GM12878 (cell line): ENCODE results near the gene VSIG10L2. TPM values are rescaled to one million over a fixed set of nuclear protein-coding genes. Genes with fewer than 3 reads are reported as not detected.

Experiments
- ATAC-seq: fragments of 200-7000 bp; cut with Tn5 transposase; 3 replicates; pipeline ENCODE4 v1.9.1; 2020; ENCODE audit warnings: mild to moderate bottlenecking, moderate library complexity
- BruUV-seq: library from RNA; stranded (reverse); fragments of 400-500 nt; replicated peaks from 2 replicates; lab custom pipeline; 2021; lab: Mats Ljungman, UMichigan
- CTCF ChIA-PET: fragments of 300-600 bp; sonication (Branson Sonifier 250); formaldehyde crosslinking; extraction: SDS; loops from one replicate; lab custom pipeline; 2021; ENCODE audit warnings: inconsistent platforms; lab: Yijun Ruan, JAX
- POLR2A ChIA-PET: fragments of 350-600 bp; formaldehyde crosslinking; extraction: SDS; loops from one replicate; lab custom pipeline; 2021; ENCODE audit warnings: inconsistent platforms; lab: Charles Lee
- RAD21 ChIA-PET: fragments of 300-600 bp; sonication (Branson Sonifier 250); formaldehyde crosslinking; loops from one replicate; lab custom pipeline; 2023; ENCODE audit warnings: antibody characterized with exemption; ENCODE audit not compliant: unreplicated experiment; lab: Charles Lee
- SMC1A ChIA-PET: fragments of 300-600 bp; sonication (Branson Sonifier 250); formaldehyde crosslinking; loops from one replicate; lab custom pipeline; 2023; ENCODE audit not compliant: unreplicated experiment, uncharacterized antibody; lab: Charles Lee
- DNase-seq: peaks from one replicate; pipeline ENCODE4 v3.0.0-alpha.2; 2011; ENCODE audit warnings: low read depth, low spot score
- FAIRE-seq: peaks from 3 replicates; lab custom pipeline; 2011; peaks lifted over from hg19 to GRCh38; lab: Jason Lieb, UNC
- H2AFZ ChIP-seq: 2 replicates; pipeline ENCODE4 v1.6.0; 2011; ENCODE audit warnings: low read depth, low read length, control low read depth; ENCODE audit not compliant: control insufficient read depth
- H3K27ac ChIP-seq: 2 replicates; pipeline ENCODE4 v1.5.1; 2011; ENCODE audit warnings: control low read depth; ENCODE audit not compliant: control insufficient read depth, insufficient read depth
- H3K27me3 ChIP-seq, 2 experiments: replicated peaks in 1 of 2; 2 replicates each; pipeline versions ENCODE4 v1.6.0 to v1.6.1; 2011; ENCODE audit warnings: low read length in 1 of 2; ENCODE audit not compliant: control insufficient read depth in 2 of 2, insufficient read depth in 2 of 2
- H3K36me3 ChIP-seq, 2 experiments: 2 replicates each; pipeline ENCODE4 v1.5.1; 2011; ENCODE audit warnings: low read length in 1 of 2; ENCODE audit not compliant: control insufficient read depth in 2 of 2, insufficient read depth in 2 of 2
- H3K4me1 ChIP-seq: 2 replicates; pipeline ENCODE4 v1.6.1; 2011; ENCODE audit warnings: mild to moderate bottlenecking, low read length, moderate library complexity, mixed read lengths; ENCODE audit not compliant: control insufficient read depth, insufficient read depth
- H3K4me2 ChIP-seq: 2 replicates; pipeline ENCODE4 v1.6.0; 2011; ENCODE audit warnings: control low read depth; ENCODE audit not compliant: control insufficient read depth, insufficient read depth
- H3K4me3 ChIP-seq: fragments of 200-600 bp; sonication (generic); 2 replicates; pipeline ENCODE4 v1.5.1; 2016
- H3K79me2 ChIP-seq: 2 replicates; pipeline ENCODE4 v1.6.0; 2011; ENCODE audit warnings: low read length; ENCODE audit not compliant: control insufficient read depth, insufficient read depth
- H3K9ac ChIP-seq: 2 replicates; pipeline ENCODE4 v1.8.0; 2011; ENCODE audit warnings: low read length, control low read depth, mixed read lengths; ENCODE audit not compliant: control insufficient read depth, insufficient read depth
- H3K9me3 ChIP-seq: replicated peaks from 3 replicates; pipeline ENCODE4 v1.5.1; 2011; ENCODE audit warnings: mild to moderate bottlenecking, low read length; ENCODE audit not compliant: control insufficient read depth, insufficient read depth
- H4K20me1 ChIP-seq: 2 replicates; pipeline ENCODE4 v1.6.0; 2011; ENCODE audit not compliant: control insufficient read depth, insufficient read depth
- BRCA1 ChIP-seq: IDR thresholded peaks from 2 replicates; pipeline ENCODE4 v1.6.1; 2011; ENCODE audit warnings: low read depth, low read length, improper control_type of control experiment
- CBFB ChIP-seq: IDR thresholded peaks from 2 replicates; pipeline ENCODE4 v1.6.1; 2016; ENCODE audit warnings: antibody characterized with exemption, low read depth
- EZH2 ChIP-seq: IDR thresholded peaks from 2 replicates; pipeline ENCODE4 v1.6.1; 2012; ENCODE audit warnings: low read depth, mild to moderate bottlenecking, control low read depth, inconsistent platforms, low read length, borderline replicate concordance; ENCODE audit not compliant: control insufficient read depth
- GABPA ChIP-seq: IDR thresholded peaks from 2 replicates; pipeline ENCODE4 v1.6.1; 2014; ENCODE audit warnings: antibody characterized with exemption, low read depth, mild to moderate bottlenecking, inconsistent platforms
- HDGF ChIP-seq: fragments of 450-650 bp; IDR thresholded peaks from 2 replicates; pipeline ENCODE4 v1.6.1; 2016; ENCODE audit warnings: antibody characterized with exemption
- MYC ChIP-seq: IDR thresholded peaks from 2 replicates; pipeline ENCODE4 v1.6.1; 2011; ENCODE audit warnings: mild to moderate bottlenecking, low read length, moderate library complexity, inconsistent platforms; ENCODE audit not compliant: insufficient read depth, insufficient replicate concordance, insufficient read length, severe bottlenecking
- NBN ChIP-seq: fragments of 450-650 bp; IDR thresholded peaks from 2 replicates; pipeline ENCODE4 v1.6.1; 2016
- NRF1 ChIP-seq: conservative IDR thresholded peaks from 2 replicates; pipeline ENCODE4 v1.6.1; 2011; ENCODE audit warnings: mild to moderate bottlenecking, low read depth, low read length, improper control_type of control experiment
- PAX5 ChIP-seq: IDR thresholded peaks from 2 replicates; pipeline ENCODE4 v1.6.1; 2011; ENCODE audit warnings: low read depth, low read length, borderline replicate concordance
- RAD51 ChIP-seq: fragments of 450-650 bp; IDR thresholded peaks from 2 replicates; pipeline ENCODE4 v1.6.1; 2016; ENCODE audit warnings: moderate library complexity, mild to moderate bottlenecking, inconsistent platforms
- RB1 ChIP-seq: fragments of 450-650 bp; formaldehyde crosslinking; IDR thresholded peaks from 2 replicates; pipeline ENCODE4 v1.6.1; 2017; ENCODE audit warnings: mild to moderate bottlenecking, borderline replicate concordance
- ZNF24 ChIP-seq: fragments of 450-650 bp; IDR thresholded peaks from 2 replicates; pipeline ENCODE4 v1.6.1; 2017; ENCODE audit warnings: antibody characterized with exemption, mild to moderate bottlenecking
- WGBS: methylation state at CpG from one replicate; pipeline ENCODE4 v1.1.6; 2016; ENCODE audit warnings: low lambda C conversion rate; ENCODE audit not compliant: insufficient replicate concordance, insufficient coverage; ENCODE audit errors: missing lambda C conversion rate; 5-methylcytosine and 5-hydroxymethylcytosine counted together
- in situ Hi-C: fragments of 300-500 bp; cut with MboI; formaldehyde crosslinking; loops from 9 replicates; pipeline ENCODE4 v1.14.3; 2018; ENCODE audit warnings: mixed read lengths
- intact Hi-C: fragments of 100-400 bp; cut with micrococcal nuclease; formaldehyde crosslinking; loops from one replicate; pipeline ENCODE4 v1.14.2; 2022; ENCODE audit not compliant: unreplicated experiment
- polyA plus RNA-seq, 11 experiments: library from polyadenylated mRNA; depleted of rRNA in 4 of 11; unstranded in 6 of 11; stranded (reverse) in 5 of 11; fragments of >200 nt; fragmentation: Nextera tagmentation in 4 of 11; fragmentation: Illumina TruSeq in 1 of 11; extraction: Ambion mirVana in 4 of 11; extraction: Trizol in 1 of 11; gene quantifications; 1 replicate in 1 of 11; 2 replicates in 10 of 11; pipeline versions ENCODE4 v1.2.1 to v1.2.3, GENCODE V29; 2011 to 2016; ENCODE audit warnings: inconsistent platforms in 2 of 11, missing spikeins in 2 of 11, low read depth in 1 of 11
- total RNA-seq, 4 experiments: library from RNA; depleted of rRNA in 3 of 4; stranded (reverse); fragments of >200 nt in 3 of 4; fragmentation: Illumina TruSeq in 1 of 4; extraction: Trizol in 1 of 4; gene quantifications; 2 replicates each; pipeline versions ENCODE4 v1.2.1 to v1.2.3, GENCODE V29; 2013 to 2021
- TF ChIP-seq, protein P1 (sequence below): fragments of 450-650 bp; IDR thresholded peaks from 2 replicates; pipeline ENCODE4 v1.6.1; 2017; ENCODE audit warnings: mild to moderate bottlenecking, moderate library complexity

The VSIG10L2 gene
- total and polyA plus RNA-seq, 10 of the 15 experiments (the other 5 are each of a cell fraction or from before 2014, with no cell fraction given), result 0.02 TPM; not detected in 9

DNA sequence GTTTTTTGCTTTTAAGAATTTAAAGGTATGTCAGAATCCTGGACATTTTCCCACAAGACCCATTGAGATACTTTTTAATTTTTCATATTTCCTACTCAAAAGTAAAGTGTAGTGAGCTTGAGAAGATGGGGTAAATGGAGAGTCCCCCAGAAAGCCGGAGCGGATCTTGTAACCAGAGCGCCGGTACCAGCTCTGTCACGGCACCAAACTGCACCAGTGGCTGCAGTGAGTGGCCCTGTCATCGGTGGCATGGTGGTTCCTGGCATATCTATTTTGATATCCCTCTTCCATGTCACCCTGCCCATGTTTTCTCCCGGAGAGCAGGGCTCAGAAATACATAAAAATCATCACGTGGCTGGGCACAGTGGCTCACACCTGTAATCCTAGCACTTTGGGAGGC, 22.2 kb upstream of the VSIG10L2 start (continued):
- TF ChIP-seq, protein P1, sequence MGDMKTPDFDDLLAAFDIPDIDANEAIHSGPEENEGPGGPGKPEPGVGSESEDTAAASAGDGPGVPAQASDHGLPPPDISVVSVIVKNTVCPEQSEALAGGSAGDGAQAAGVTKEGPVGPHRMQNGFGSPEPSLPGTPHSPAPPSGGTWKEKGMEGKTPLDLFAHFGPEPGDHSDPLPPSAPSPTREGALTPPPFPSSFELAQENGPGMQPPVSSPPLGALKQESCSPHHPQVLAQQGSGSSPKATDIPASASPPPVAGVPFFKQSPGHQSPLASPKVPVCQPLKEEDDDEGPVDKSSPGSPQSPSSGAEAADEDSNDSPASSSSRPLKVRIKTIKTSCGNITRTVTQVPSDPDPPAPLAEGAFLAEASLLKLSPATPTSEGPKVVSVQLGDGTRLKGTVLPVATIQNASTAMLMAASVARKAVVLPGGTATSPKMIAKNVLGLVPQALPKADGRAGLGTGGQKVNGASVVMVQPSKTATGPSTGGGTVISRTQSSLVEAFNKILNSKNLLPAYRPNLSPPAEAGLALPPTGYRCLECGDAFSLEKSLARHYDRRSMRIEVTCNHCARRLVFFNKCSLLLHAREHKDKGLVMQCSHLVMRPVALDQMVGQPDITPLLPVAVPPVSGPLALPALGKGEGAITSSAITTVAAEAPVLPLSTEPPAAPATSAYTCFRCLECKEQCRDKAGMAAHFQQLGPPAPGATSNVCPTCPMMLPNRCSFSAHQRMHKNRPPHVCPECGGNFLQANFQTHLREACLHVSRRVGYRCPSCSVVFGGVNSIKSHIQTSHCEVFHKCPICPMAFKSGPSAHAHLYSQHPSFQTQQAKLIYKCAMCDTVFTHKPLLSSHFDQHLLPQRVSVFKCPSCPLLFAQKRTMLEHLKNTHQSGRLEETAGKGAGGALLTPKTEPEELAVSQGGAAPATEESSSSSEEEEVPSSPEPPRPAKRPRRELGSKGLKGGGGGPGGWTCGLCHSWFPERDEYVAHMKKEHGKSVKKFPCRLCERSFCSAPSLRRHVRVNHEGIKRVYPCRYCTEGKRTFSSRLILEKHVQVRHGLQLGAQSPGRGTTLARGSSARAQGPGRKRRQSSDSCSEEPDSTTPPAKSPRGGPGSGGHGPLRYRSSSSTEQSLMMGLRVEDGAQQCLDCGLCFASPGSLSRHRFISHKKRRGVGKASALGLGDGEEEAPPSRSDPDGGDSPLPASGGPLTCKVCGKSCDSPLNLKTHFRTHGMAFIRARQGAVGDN, result no peak
- no peak for TF ChIP-seq NRF1
- no peak for TF ChIP-seq RB1
- no peak for TF ChIP-seq MYC
- TF ChIP-seq CBFB, result no peak
- TF ChIP-seq EZH2, result no peak

DNA sequence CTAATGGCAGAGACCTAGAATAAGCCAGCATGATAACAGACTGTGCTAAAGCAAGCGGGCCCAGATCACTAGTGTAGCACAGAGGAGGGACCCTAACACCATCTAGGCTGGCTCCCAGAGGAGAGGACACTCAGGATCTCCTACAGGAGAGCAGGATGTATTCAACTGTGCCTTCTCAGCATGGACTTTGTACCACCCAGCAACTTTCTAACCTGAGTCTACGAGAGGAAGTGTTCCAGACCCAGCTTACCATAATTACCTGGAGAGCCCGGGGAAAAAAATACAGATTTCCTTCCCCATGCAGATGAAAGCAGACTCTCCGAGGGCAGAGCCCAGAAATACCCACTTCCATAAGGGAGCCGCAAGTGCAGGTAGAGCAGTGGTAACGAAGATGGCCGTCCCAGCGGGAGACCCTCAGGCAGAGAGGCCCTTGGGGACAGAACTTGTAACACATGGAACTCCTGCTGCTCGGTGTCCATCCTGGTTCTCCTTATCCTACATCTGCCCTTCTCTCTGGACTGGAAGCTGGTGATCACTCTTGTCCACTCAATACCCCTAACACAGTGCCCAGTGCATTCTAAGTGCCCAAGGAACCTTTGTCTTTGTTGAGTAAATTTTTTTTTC, 21.3 kb upstream of the VSIG10L2 start:
- in situ Hi-C loops (loop anchor here (5.0 kb wide), 1 partner anchor 268 kb away; no protein-coding TSS in a partner anchor), intact Hi-C loops (loop anchor here (5.0 to 10.0 kb wide), 2 partner anchors 138 to 390 kb away; partner anchors contain the start of gene CDON)
- no peak for ATAC-seq
- no peaks in the 10 kb centered on the region for H3K9me3 ChIP-seq
- TF ChIP-seq GABPA (no peak), NBN (no peak), HDGF (no peak), MYC (no peak), RAD51 (no peak), ZNF24 (no peak), PAX5 (no peak), BRCA1 (no peak), EZH2 (no peak)
- H3K79me2 ChIP-seq, result no peaks in the 10 kb centered on the region
- no peak overlapping the region for H3K4me3 ChIP-seq
- WGBS, result 55% methylated on average over 9 of the region's 9 CpGs
- no peaks in the 10 kb centered on the region for H3K27me3 ChIP-seq
- no peak overlapping the region for H3K27ac ChIP-seq
- ChIA-PET POLR2A (no interaction called here), SMC1A (interaction anchor here (0.6 to 6.3 kb wide), 6 partner anchors 14 to 277 kb away, joined by 3 to 61 read pairs (median 4); no protein-coding TSS in a partner anchor), CTCF (interaction anchor here (0.7 to 5.9 kb wide), 8 partner anchors 12 to 561 kb away, joined by 3 to 120 read pairs (median 6); no protein-coding TSS in a partner anchor), RAD21 (interaction anchor here (2.0 to 3.7 kb wide), 2 partner anchors 265 to 269 kb away, joined by 6 to 27 read pairs; no protein-coding TSS in a partner anchor)
- H3K9ac ChIP-seq, result no peak overlapping the region
- H3K4me2 ChIP-seq, result no peak overlapping the region
- DNase-seq, result no peak
- H4K20me1 ChIP-seq, result no peaks in the 10 kb centered on the region
- no peak for FAIRE-seq
- no peaks in the 10 kb centered on the region for H3K4me1 ChIP-seq
- no peak overlapping the region for H2AFZ ChIP-seq
- H3K36me3 ChIP-seq, result no peaks in the 10 kb centered on the region
- no TSS peak for BruUV-seq
